ENCODE data around the gene ZNF541.
"Not testable (repeated sequence)": the region's sequence is repeated elsewhere in the genome, so short reads cannot be mapped to it uniquely, and the experiment has no call there.

The ZNF541 gene

DNA sequence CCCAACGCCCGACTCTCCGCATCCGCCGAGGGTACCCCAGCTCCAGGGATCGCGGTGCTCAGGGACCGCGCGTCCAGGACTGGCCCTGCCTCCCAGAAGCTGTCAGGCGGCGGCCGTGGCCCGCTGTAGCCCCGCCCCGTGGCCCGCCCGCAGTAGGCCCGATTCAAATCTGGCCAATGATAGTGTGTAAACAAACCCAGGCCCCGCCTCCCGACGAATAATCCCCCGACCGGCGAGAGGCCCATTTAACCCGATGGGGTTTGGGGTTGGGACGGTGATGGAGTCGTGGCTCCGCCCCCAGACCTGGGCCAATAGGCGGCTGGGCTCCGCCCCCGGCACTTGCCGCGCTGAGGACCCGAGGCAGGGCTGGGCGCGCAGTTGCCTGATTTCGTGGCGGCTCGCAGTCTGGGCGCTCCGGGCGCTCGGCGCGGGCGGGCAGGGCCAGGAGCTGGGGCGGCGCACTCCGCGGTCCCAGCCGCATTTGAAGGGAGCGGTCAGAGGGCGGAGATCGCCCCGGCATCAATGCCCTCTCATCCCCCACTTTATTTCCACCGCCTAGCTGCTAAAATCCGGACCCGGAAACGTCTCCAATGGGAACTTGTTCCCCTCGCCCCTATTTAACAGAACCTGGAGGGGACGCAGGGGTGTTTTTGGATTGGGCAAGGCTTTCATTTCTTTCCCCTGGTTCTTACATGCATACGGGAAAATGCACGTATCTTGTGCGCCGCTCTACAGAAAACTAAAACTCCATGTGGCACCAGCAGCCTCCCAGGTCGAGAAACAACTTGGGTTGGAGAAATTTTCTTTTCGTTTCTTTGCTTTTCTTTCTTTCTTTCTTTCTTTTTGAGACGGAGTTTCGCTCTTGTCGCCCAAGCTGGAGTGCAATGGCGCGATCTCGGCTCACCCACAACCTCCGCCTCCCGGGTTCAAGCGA is 27.6 kb upstream of the ZNF541 start:
- DNase-seq, result peak; percentile 89

DNA sequence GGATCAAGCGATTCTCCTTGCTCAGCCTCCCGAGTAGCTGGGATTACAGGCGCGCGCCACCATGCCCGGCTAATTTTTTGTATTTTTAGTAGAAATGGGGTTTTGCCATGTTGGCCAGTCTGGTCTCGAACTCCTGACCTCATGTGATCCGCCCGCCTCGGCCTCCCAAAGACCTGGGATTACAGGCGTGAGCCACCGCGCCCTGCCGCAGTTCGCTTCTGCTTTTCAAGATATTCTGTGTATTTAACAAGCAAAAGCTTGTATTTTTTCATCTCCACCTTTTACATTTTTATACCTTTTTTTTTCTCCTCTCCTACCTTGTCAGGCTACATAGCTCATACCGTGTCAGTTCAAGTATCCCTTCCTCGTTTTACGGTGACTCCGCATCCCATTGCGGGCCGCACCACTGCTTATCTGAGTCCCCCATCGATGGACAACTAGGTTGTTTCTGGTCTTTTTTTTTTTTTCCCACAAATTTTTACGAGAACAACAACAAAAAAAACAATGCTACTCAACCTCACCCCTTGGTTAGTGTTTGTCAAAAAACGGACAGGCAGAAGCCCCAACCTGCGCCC is 26.8 kb upstream of the ZNF541 start:
- DNase-seq, result not testable (repeated sequence)

DNA sequence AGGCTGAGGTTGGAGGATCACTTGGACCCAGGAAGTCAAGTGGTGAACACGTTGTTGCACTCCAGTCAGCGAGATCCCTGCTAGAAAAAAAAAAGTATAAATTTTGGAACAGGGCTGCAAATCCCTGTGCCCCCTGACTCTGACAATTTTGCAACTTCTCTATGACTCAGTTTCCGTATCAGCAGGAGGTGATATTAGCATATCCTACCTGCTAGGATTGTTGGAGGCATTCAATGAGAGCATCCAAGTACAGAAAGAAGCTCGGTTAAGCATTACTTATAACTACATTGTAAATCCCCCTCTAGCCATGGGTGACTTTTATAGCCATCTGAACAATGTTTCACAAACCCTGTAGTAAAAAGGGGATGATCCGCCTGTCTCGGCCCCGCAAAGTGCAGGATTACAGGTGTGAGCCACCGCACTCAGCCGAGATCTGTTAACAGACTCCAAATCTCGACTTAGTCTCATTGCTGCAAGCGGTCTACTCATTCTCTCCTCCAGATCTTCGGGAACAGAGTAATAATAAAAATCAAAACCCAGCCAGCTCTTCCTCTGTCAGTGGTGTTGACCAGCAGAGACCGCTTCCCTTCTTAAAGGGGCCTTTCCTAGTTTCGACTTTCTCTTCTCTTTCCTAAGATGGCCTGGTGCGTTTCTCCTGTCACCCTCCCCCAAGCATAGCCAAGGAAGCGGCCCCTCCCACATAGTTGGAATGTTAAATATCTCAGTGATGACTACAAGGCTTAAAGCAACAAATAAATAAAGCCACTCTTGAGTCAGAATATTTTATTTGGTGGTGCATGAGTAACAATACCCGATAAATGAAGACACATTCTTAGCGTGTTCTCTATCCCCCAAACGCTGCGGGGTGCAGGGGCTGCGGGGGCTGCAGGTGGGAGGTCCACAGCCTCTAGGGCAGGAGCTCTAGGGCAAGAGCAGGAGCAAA is 25.7 kb upstream of the ZNF541 start:
- DNase-seq, result peak; percentile 95

DNA sequence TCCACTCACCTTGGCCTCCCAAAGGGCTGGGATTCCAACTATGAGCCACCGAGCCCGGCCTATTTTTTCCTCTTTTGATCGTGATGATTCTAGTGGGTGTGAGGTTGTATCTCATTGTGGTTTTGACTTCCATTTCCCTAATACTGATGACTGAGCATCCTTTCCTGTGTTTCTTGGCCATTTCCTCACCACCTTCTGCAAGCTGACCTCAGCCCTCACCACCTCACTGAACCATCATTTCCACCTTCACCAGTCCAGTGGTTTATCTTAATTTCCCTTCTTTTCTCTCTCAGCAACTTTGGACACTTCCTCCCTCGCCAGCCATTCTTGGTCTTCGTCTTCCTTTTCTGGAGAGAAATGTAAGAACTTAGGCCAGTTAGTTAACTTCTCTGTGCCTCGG is 23.0 kb upstream of the ZNF541 start:
- no peak for DNase-seq

DNA sequence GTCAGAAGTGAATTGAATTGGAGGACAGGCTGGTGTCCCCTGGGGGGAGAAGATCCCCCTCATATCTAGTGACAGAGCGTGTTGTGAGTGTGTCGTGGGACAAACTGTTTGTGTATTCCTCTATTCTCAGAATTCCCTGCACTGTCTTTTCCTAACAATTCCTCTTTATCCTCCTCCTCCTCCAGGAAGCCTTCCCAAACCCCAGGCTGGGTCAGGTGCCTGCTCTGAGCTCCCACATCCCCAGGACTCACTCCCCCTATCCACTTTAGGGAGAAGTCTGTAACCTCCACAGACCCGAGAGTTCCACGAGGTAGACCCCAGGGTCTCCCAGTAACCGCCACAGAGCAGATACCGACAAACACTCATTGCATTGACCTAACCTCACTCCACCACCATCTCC is 20.9 kb upstream of the ZNF541 start:
- no peak for DNase-seq

DNA sequence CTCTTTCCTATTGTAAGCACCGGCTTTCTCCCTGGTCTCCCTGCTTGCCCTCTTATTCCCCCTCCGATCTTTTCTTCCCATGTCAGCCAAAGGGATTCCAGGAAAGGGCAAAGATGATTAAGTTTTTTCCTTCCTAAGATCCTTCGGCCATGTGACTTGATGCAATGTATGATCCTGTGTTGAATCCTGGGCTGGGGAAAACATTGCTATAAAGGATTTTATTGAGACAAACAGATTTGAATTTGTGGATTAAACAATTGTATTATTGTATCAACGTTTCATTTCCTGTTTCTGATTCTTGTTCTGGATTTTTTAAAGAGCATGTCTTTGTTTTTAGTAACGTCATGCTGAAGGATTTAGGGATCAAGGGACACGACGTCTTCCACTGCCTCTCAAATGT is 16.9 kb upstream of the ZNF541 start:
- no peak for DNase-seq

DNA sequence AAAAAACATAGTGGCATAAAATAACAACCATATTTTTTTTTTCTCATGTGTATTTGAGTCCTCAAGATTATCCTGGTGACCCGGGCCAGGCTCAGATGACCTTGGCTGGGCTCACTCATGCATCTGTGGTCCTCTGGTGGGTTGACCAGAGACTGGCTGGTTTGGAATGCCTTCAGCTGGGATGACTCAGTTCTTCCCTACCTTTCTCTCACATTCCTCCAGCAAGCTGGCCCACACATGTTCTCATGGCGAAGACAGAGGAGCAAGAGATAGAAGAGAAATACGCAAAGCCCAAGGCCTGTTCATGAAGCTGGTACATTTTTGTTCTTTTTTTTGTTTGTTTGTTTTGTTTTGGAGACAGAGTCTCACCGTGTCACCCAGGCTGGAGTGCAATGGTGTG is 14.3 kb upstream of the ZNF541 start:
- no peak for DNase-seq

DNA sequence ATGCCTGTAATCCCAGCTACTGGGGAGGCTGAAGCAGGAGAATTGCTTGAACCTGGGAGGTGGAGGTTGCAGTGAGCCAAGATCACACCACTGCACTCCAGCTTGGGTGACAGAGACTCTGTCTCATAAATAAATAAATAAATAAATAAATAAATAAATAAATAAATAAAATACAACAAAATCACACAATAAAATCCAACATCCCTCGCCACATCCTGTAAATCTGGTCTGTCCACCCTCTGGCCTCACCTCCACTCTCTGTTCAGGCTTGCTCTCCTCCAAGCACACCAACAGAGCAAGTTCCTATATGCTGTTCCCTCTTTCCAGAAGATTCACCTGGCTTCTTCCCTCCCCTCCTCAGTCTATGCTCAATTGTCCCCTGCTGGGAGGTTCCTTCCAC is 10.2 kb upstream of the ZNF541 start:
- DNase-seq, result not testable (repeated sequence)

DNA sequence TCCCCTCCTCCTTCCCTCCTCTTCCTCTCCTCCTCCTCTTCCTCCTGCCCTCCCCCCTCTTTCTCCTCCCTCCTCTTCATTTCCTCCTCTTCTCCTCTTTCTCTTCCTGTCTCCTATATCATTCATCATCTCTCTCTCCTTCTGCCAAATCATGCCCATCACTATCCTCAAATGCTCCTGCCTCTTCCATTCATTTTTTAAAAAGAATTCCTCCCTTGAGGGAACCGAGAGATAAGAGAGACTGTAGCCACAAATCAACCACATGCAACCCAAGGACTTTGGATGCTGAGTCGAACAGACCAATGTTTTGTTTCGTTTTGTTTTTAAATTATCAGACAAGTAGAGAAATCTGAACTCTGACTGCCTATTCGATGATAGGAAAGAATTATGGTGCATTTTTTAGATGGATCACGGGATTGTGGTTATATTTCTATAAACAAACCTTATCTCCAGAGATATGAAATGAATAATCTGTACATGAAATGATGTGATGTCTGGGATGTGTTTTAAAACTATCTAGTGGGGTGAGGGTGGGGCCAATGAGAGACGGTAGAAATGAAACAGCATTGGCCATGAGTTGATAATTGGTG is 9.5 kb upstream of the ZNF541 start:
- no peak for DNase-seq

DNA sequence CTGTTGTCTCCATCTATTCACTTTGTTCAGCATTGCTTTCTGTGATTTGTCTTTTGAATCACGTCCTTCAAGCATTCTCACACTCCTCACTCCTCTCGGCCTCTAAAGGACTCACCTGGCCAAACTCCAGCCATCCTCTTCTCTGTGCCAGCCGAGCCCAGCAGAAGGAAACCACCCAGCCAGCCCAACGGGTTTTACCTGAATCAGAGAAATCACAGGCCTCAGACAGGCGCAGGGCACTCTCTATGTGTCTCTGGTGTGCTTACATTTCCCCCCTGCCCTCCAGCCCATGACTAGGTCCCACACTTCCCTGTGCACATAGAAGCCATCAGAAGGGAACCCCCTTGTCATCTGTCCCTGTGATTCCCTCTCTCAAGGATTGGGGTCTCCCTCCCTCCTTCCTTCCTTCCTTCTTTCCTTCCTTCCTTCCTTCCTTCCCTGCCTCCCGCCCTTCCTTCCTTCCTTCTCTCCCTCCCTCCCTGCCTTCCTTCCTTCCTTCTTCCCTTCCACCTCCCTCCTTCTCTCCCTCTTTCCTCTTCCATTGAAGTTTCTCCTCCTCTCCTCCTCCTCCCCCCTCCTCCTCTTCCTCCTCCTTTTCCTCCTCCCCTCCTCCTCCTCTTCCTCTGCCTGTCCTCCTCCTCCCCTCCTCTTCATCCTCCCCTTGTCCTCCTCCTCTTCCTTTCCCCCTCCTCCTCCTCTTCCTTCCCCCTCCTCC is 8.8 kb upstream of the ZNF541 start:
- no peak for DNase-seq

DNA sequence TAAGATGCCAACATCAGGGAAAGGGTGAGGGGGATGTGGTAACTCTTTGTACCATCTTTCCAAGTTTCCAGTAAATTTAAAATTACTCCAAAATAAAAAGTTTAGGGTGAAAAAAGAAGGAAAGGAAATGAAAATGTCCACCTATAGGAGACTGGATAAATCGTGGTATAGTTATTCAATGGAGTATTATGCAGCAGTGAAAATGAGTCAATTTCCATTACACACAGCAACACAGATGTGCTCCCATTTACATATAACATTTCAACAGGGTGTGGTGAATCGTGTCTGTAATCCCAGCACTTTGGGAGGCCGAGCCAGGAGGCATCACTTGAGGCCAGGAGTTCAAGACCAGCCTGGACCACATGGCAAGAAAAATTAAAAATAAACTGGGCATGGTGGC is 7.4 kb upstream of the ZNF541 start:
- DNase-seq, result no peak

DNA sequence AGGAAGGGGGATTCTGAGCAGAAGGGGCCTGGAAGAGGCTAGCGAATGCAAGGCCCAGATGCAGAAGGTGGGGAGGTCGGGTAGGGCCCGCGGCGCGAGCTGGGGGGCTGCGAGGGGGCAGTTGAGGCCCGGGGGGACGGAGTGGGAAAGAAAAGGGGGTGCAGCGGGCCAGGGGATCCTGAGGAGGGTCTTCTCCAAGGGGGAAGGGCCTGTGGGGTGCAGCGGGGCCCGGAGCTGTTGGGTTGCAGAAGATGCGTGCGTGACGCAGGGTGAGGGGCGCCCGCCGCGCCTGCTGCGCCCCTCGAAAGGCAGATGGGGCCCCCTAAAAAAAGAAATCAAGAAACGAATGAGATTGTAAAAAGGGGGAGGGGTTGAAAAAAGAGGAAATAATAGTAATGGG is 313 bp downstream of the ZNF541 start:
- no peak for DNase-seq

DNA sequence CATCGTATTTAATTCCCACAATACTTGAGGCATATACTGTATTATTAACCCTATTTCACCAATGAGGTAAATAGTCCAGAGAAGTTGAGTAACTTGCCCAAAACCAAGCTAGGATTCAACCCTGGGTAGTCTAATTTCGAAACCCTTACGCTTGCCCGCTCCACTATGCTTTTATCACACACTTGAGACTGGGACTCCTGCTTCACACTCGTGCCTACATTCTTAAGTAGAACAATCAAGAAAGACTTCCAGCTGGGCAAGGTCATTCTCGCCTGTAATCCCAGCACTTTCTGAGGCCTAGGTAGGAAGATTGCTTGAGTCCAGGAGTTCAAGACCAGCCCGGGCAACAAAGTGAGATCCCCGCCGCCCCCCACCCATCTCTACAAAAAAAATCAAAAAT is 3.6 kb downstream of the ZNF541 start:
- no peak for DNase-seq

DNA sequence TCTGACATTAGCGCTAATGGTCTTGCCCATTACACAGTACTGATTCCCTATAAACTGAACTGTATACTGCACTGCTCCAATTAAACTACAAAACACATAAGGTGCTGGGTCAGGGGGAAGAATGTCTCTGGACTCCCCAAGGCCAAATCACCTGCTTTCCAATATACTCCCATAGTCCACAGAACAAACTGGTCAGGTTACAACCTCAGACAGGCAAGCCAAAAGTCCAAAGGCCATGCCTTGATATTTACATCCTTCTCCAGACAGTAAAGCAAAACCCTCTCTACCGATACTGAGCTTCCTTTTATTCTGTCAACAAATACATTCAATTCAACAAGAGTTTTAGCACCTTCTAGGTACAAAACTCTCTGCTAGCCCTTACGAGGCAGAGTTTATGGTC is 8.9 kb downstream of the ZNF541 start:
- no peak for DNase-seq

DNA sequence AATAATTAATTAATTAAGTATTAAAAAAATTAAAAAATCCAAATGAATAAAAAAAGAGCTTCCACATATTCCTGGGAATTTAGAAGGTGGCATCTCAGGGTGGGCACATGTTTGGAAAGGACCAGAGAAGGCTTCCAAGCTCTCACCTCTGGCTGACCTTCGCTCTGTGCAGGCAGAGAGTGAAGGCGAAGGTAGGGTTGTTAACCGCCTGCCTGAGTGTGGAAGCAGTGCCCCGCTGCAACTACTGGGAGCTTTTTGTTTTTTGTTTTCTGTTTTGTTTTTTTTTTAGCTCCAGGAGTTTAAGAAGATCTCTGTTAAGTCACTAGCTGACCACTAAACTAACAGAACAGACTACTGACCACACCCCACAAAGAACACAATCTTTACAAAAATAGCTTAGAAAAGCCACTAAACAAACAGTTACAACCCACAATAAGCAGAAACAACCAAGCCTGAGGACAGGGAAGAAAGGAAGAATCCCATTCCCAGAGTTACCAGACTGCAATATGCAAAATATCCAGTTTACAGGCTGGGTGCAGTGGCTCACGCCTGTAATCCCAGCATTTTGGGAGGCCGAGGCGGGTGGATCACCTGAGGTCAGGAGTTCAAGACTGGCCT is 11.4 kb downstream of the ZNF541 start:
- DNase-seq, result no peak

DNA sequence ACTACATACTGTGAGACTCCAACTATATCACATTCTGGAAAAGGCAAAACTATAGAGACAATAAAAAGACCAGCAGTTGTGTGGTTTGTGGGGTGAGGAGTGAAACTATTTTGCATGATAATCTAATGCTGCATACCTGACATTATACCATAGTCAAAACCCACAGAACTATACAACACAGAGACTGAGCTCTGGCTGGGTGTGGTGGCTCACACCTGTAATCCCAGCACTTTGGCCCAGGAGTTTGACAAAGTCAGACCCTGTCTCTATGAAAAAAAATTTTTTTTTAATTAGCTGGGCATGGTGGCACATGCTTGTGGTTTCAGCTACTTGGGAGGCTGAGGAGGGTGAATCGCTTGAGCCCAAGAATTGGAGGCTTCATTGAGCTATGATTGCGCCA is 11.9 kb downstream of the ZNF541 start:
- DNase-seq, result no peak

DNA sequence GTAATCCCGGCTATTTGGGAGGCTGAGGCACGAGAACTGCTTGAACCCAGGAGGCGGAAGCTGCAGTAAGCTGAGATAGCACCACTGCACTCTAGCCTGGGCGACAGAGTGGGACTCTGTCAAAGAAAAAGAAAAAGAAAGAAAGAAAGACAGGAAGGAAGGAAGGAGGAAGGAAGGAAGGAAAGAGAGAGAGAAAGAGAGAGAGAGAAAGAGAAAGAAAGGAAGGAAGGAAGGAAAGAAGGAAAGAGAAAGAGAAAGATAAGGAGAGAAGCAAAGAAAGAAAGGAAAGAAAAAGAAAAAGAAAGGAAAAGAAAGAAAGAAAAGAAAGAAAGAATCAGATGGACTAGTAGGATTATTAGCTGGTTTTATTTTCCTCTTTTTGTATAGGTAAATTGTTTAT is 22.8 kb downstream of the ZNF541 start:
- DNase-seq, result no peak

DNA sequence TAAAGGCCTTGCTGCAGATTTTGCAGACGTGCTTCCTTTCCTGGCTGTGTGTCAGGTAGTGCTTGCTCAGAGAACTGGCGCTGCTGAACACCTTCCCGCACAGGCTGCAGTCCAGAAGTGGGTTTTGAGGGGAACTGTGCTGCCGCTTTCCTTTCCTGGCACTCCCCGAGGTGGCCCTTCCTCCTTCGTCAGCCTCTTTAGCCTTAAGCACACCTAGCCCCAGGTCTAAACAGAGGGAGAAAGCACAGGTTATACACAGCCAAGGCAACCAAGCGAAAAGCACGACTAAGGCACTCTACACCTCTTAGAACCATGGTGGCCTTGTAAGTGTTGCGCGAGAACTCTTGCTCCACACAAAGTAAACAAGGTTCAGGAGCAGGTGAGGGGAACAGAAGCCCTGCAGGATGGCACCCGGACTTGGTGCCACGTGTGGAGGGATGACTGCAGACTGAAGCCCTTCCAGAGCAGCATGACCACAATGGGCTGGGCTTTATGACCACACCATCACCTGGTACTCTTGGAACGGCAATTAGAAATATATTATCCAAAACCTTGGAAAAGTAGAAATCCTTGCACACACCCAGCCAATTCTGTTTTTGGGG is 23.6 kb downstream of the ZNF541 start:
- DNase-seq, result no peak

DNA sequence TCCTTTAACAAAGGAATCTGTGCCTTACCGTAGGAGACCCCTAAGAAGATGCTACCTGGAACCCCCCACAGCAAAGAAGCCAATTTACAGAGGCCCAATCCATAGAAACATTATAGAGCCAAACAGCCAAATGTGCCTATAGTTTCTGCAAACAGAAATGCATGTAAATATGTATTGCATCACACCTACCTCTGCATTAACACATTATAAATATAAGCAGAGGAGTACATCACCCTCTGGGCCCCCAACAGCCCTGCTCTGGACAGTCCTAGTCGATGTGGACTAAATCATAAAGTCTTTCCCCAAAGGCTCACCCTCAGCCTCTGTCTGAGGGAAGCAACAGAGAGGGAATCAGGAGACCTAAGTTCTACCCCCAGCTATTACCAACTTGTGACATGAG is 25.7 kb downstream of the ZNF541 start:
- DNase-seq, result no peak

DNA sequence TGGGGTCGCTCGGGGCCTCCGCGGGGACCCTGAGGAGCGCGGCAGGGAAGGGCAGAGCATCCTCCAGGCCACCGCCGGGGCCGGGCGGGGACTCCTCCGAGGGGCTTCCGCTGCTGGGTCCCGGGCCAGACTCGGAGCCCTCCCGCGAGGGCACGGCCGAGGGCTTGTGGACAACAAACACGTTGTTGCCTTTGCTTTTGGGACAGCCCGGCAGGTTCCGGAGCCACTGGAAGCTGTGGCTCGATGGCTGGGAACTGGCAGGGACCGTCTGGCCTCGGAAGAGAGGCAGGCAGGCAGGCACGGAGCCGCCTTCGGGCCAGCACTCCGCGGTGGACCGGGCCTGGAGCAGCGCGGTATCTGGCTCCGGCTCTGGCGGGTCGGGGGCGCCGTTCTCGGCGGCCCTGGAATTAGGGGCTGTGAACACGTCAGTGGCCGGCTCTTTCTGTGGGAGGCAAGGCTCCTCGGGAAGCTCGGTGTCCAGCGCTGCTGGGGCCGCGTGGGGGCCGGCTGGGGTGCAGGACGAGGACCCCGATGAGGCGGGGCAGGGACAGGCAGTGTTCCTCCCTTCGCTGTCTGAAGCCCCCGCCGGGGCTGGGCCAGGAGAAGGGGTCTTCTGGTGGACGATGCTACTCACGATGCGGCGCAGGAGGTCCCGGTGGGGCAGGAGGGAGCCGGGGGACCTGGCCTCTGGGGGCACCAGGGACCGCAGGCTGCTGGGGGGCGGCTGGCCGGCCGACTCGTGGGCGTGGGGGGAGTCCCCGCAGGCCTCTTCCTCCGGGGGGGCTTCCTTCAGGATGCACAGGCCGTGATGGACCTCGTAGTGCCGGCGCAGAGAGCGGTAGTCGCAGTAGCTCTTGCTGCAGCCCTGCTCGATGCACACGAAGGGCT is 27.6 kb downstream of the ZNF541 start:
- no peak for DNase-seq

DNA sequence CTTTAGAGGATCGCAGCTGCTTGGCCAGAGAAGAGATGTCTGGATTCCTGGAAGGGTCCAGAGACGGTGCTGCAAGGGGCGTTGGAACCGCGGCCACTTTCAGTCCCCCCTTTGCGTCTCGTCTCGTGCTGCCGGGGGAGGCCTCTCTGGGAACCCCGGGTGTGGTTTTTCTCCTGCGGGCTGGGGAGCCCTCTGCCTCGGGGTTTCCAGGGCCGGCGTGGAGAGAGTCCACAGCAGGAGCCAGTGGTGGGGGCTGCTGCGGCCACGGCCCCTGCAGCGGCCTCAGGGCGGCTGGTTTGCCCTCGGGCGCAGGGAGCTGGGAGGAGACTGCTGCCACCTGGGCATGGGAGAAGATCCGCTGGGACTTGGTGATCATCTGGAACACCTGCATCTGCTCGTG is 28.5 kb downstream of the ZNF541 start:
- DNase-seq, result no peak

Data from kidney glomerular epithelial cell (primary cell).